Measurements from ENCODE around the gene HSPA1B.
"Not testable (repeated sequence)": the region's sequence is repeated elsewhere in the genome, so short reads cannot be mapped to it uniquely, and the experiment has no call there.

Gene HSPA1B

DNA sequence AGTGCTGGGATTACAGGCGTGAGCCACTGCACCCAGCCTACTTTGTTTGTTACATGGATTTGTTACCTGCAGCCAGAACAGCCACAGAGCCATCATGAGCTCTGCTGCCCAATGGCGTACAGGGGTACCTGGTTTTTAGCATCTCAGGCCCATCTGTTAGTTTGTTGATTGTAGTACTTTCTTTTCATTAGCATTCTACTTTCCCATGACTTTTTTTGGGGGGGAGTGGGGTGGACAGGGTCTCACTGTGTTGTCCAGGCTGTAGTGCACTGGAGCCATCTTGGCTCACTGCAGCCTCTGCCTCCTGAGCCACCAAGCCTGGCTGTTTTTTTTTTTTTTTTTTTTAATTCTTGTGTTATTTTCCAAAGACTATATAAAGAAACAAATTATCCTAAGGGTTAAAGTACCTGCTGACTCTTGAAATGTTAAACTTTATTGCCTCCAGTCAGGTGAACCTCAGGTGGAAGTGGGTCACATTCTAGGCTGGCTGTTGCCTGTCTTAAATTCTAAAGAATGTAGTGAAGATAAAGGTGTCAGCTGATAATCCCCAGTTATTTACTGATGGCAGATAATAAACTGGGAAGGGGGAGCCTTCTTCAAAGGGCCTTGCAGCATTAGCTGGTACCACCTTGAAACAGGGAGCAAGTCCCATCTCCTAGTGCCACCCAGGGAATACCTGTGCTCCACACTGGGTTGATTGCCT, 19.9 kb downstream of the HSPA1B start:
- no peak for TF ChIP-seq SUZ12 (IDR thresholded peaks at IDR 0.05)
- TF ChIP-seq BHLHE40 (IDR thresholded peaks at IDR 0.05; ENCODE audit: borderline replicate concordance): no peak
- TF ChIP-seq NFRKB (IDR thresholded peaks at IDR 0.05): no peak
- no peak for TF ChIP-seq L3MBTL2 (conservative IDR thresholded peaks at IDR 0.05)
- no peak for TF ChIP-seq FOXA1 (IDR thresholded peaks at IDR 0.05)
- no peak for TF ChIP-seq ARNT (IDR thresholded peaks at IDR 0.05)
- TF ChIP-seq HDGF (IDR thresholded peaks at IDR 0.05; ENCODE audit: borderline replicate concordance): no peak
- TF ChIP-seq ZNF384 (IDR thresholded peaks at IDR 0.05): no peak
- no peak for TF ChIP-seq ELF4 (IDR thresholded peaks at IDR 0.05)
- no peak for TF ChIP-seq SP1 (IDR thresholded peaks at IDR 0.05)
- POLR2A ChIA-PET: interaction anchor here (0.9 to 2.0 kb wide), 3 partner anchors 9 to 181 kb away, joined by 3 to 6 read pairs (median 4); partner anchors contain the start of gene NEU1
- DNase-seq (ENCODE audit: extremely low spot score): no peak
- CTCF ChIA-PET: no interaction called here

DNA sequence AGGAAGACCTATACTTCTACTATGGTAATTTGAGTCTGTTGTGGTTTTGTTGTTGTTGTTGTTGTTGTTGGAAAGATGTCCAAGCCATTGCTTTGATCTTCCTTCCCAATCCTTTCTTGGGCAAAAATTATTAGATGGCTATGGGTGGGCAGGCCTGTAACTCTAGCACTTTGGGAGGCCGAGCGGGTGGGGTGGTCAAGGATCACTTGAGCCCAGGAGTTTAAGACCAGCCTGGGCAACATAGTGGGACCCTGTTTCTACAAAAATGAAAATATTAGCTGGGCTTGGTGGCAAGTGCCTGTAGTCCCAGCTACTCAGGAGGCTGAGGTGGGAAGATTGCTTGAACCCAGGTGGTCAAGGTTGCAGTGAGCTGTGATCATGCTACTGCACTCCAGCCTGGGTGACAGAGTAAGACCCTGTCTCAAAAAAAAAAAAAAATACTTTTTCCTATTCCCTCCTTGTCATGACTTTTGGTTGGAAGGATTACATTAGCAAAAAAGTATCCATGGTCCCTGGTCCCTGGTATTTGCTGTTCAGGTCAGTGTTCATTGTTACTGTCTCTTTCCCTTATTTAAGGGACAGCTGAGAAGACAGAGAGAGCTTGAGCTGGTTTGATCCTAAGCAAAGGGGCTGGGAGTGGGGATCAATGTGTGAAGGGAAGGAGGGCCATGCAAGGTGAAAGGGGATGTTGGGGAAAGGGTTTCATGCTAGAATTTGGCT, 23.4 kb downstream of the HSPA1B start:
- no peak for TF ChIP-seq LEF1 (IDR thresholded peaks at IDR 0.05; ENCODE audit: borderline replicate concordance)
- no peak for TF ChIP-seq ELF4 (IDR thresholded peaks at IDR 0.05)
- no peak for TF ChIP-seq FOXK2 (IDR thresholded peaks at IDR 0.05)
- no peak for TF ChIP-seq FOXM1 (IDR thresholded peaks at IDR 0.05; ENCODE audit: borderline replicate concordance)
- no peak for TF ChIP-seq TARDBP (IDR thresholded peaks at IDR 0.05)
- no peak for TF ChIP-seq FOXA1 (IDR thresholded peaks at IDR 0.05)
- TF ChIP-seq, protein P1, sequence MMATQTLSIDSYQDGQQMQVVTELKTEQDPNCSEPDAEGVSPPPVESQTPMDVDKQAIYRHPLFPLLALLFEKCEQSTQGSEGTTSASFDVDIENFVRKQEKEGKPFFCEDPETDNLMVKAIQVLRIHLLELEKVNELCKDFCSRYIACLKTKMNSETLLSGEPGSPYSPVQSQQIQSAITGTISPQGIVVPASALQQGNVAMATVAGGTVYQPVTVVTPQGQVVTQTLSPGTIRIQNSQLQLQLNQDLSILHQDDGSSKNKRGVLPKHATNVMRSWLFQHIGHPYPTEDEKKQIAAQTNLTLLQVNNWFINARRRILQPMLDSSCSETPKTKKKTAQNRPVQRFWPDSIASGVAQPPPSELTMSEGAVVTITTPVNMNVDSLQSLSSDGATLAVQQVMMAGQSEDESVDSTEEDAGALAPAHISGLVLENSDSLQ (IDR thresholded peaks at IDR 0.05): no peak
- no peak for TF ChIP-seq ZNF384 (IDR thresholded peaks at IDR 0.05)
- CTCF ChIA-PET: interaction anchor here (0.6 kb wide), 1 partner anchor 81 kb away, joined by 3 read pairs; no protein-coding TSS in a partner anchor
- POLR2A ChIA-PET: interaction anchor here (1.0 to 2.5 kb wide), 2 partner anchors 16 to 36 kb away, joined by 3 to 7 read pairs; partner anchors contain the start of genes HSPA1A and HSPA1L

DNA sequence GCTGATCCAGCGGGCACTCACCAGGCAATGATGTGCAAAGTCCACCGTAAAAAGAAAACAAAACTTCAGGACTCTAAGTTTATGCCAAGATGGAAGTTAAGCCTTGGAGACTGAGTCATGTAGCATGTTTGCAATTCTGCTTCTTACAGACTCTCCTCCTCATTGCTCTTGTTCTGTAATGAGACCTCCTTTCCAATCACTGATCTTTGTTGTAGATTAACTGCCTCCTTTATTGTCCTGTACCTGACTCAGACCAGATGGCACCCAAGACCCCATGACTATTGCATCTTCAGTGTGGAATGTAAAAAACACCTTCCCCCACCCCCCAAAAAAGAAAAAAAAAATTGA, 23.9 kb downstream of the HSPA1B start:
- ChIA-PET CTCF (interaction anchor here (0.6 kb wide), 2 partner anchors 81 to 127 kb away, joined by 3 to 4 read pairs; no protein-coding TSS in a partner anchor), POLR2A (interaction anchor here (1.0 to 2.5 kb wide), 2 partner anchors 17 to 37 kb away, joined by 3 to 7 read pairs; partner anchors contain the start of genes HSPA1A and HSPA1L)
- TF ChIP-seq LEF1 (IDR thresholded peaks at IDR 0.05; ENCODE audit: borderline replicate concordance) (no peak), SUZ12 (IDR thresholded peaks at IDR 0.05) (no peak), ARNT (IDR thresholded peaks at IDR 0.05) (no peak), FOXK2 (IDR thresholded peaks at IDR 0.05) (no peak), ZNF384 (IDR thresholded peaks at IDR 0.05) (no peak), FOXM1 (IDR thresholded peaks at IDR 0.05; ENCODE audit: borderline replicate concordance) (no peak), SP1 (IDR thresholded peaks at IDR 0.05) (no peak), L3MBTL2 (conservative IDR thresholded peaks at IDR 0.05) (no peak), ELF4 (IDR thresholded peaks at IDR 0.05) (no peak), TARDBP (IDR thresholded peaks at IDR 0.05) (no peak), FOXA1 (IDR thresholded peaks at IDR 0.05) (no peak), BHLHE40 (IDR thresholded peaks at IDR 0.05; ENCODE audit: borderline replicate concordance) (no peak), HDGF (IDR thresholded peaks at IDR 0.05; ENCODE audit: borderline replicate concordance) (no peak), CTBP1 (IDR thresholded peaks at IDR 0.05; ENCODE audit: borderline replicate concordance) (no peak), NFRKB (IDR thresholded peaks at IDR 0.05) (no peak)
- TF ChIP-seq, protein P1 (IDR thresholded peaks at IDR 0.05): no peak
- DNase-seq (ENCODE audit: extremely low spot score): no peak

More for the DNA sequence above, 23.4 kb downstream of the HSPA1B start:
- DNase-seq (ENCODE audit: extremely low spot score): no peak

DNA sequence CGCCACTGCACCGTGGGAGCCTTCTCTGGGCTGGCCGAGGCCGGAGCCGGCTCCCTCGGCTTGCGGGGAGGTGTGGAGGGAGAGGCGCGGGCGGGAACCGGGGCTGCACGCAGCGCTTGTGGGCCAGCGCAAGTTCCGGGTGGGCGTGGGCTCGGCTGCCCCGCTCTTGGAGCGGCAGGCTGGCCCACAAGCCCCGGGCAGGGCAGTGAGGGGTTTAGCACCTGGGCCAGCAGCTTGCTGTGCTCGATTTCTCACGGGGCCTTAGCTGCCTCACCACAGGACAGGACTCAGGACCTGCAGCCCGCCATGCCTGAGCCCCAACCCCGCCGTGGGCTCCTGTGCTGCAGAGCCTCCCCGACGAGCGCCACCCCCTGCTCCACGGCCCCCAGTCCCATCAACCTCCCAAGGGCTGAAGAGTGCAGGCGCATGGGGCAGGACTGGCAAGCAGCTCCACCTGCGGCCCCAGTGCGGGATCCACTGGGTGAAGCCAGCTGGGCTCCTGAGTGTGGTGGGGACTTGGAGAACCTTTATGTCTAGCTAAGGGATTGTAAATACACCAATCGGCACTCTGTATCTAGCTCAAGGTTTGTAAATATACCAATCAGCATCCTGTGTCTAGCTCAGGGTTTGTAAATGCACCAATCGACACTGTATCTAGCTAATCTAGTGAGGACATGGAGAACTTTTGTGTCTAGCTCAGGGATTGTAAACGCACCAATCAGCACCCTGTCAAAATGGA, 24.6 kb downstream of the HSPA1B start:
- DNase-seq (ENCODE audit: extremely low spot score): not testable (repeated sequence)
- ChIA-PET POLR2A (interaction anchor here (1.0 to 2.5 kb wide), 3 partner anchors 11 to 37 kb away, joined by 3 to 7 read pairs (median 4); partner anchors contain the start of genes HSPA1A, HSPA1L and NEU1), CTCF (interaction anchor here (0.6 kb wide), 1 partner anchor 126 kb away, joined by 4 read pairs; no protein-coding TSS in a partner anchor)

DNA sequence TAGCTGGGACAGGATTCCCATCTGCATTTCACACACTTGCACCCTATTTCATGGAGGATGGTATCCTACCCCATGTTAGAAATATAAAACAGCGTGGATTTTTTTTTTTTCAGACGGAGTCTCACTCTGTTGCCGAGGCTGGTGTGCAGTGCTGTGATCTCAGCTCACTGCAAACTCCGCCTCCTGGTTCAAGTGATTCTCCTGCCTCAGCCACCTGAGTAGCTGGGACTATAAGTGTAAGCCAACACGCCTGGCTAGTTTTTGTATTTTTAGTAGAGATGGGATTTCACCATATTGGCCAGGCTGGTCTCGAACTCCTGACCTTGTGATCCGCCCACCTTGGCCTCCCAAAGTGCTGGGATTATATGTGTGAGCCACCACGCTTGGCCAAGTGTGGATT, 30.2 kb downstream of the HSPA1B start:
- POLR2A ChIA-PET: interaction anchor here (0.7 kb wide), 1 partner anchor 16 kb away, joined by 3 read pairs; no protein-coding TSS in a partner anchor
- CTCF ChIA-PET; DNase-seq (ENCODE audit: extremely low spot score): not testable (repeated sequence)

DNA sequence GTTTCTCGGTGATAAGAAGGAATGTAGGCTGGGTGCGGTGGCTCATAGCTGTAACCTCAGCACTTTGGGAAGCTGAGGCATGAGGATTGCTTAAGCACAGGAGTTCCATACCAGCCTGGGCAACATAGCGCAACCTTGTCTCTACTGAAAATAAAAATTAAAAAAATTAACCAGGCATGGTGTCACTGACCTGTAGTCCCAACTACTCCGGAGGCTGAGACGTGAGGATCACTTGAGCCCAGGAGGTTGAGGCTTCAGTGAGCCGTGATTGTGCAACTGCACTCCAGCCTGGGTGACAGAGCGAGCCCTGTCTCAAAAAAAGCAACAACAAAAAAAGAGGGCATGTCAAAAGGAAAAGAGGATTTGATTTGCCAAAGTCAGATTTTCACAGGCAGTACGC, 31.2 kb downstream of the HSPA1B start:
- TF ChIP-seq TARDBP (IDR thresholded peaks at IDR 0.05) (no peak), FOXA1 (IDR thresholded peaks at IDR 0.05) (no peak), ELF4 (IDR thresholded peaks at IDR 0.05) (no peak), FOXM1 (IDR thresholded peaks at IDR 0.05; ENCODE audit: borderline replicate concordance) (no peak), SP1 (IDR thresholded peaks at IDR 0.05) (no peak), ARNT (IDR thresholded peaks at IDR 0.05) (no peak)
- no peak for DNase-seq (ENCODE audit: extremely low spot score)
- CTCF ChIA-PET: no interaction called here
- POLR2A ChIA-PET: no interaction called here
